ENCODE results near the gene CST7. TPM values are rescaled to one million over a fixed set of nuclear protein-coding genes. Genes with fewer than 3 reads are reported as not detected.

Gene CST7
- total and polyA plus RNA-seq, 2 of the 13 experiments (the other 11 are each of a cell fraction or from before 2014, with no cell fraction given), result not detected

DNA sequence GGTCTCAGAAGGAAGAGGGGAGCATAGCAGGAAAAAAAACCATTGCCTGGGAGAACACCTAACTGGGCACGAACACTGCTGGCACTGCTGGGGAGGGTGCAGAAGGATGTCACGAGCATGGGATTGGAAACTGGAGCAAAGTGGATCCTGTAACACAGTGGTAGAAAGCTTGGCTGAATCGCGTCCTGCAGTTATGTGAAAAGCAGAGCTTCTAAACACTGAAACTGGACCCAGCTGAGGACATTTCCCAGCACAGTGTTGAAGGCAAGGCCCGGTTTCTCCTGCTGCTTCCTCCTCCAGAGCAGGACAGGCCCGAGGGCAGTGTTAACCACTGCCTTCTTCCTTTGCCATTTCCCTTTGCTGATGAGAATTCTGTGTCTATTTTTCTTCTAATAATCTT, 36.7 kb downstream of the CST7 start:
- intact Hi-C loops (cut with micrococcal nuclease; ENCODE audit: unreplicated experiment) (no loop called here), in situ Hi-C loops (cut with HindIII; ENCODE audit: extremely low pct_ligation_motif_present, low pct_unique_long_range_greater_than_20kb) (no loop called here)
- no peak overlapping the region for H2AFZ ChIP-seq (ENCODE audit: low read length)
- no peak overlapping the region for H3K27ac ChIP-seq (ENCODE audit: extremely low read length, insufficient read depth, low read length)
- no peak for TF ChIP-seq ZNF446 (CRISPR knock-in tag; IDR thresholded peaks at IDR 0.05)
- no peak for TF ChIP-seq ZNF746 (CRISPR knock-in tag; IDR thresholded peaks at IDR 0.05)
- no peak for TF ChIP-seq U2AF2 (IDR thresholded peaks at IDR 0.05; ENCODE audit: low read depth, low read length)
- no peak for TF ChIP-seq KAT8 (CRISPR knock-in tag; IDR thresholded peaks at IDR 0.05)
- no peak for TF ChIP-seq DR1 (CRISPR knock-in tag; IDR thresholded peaks at IDR 0.05)
- peak; percentile 23; the same call in 1 of the 2 replicates for TF ChIP-seq SP4 (CRISPR knock-in tag; IDR thresholded peaks at IDR 0.05)
- WGBS (ENCODE audit: low lambda C conversion rate), result 72% methylated on average over 6 of the region's 6 CpGs
- peaks cover 6 to 32% of the 10 kb centered on the region in 2 experiments; a peak in 4 of 5 replicates for H3K36me3 ChIP-seq (replicated peaks in 1 of 2; ENCODE audit: control insufficient read depth in 1 of 2, insufficient read depth in 2 of 2, low read length in 2 of 2)
- H4K20me1 ChIP-seq (ENCODE audit: insufficient read depth, low read length), result peaks cover 4% of the 10 kb centered on the region; the same call in 1 of the 2 replicates
- ATAC-seq, result no peak
- H3K4me2 ChIP-seq (ENCODE audit: low read depth, low read length), result no peak overlapping the region
- no peaks in the 10 kb centered on the region for H3K27me3 ChIP-seq (ENCODE audit: control insufficient read depth in 1 of 2, insufficient read depth in 2 of 2, low read length in 2 of 2)
- H3K4me3 ChIP-seq (replicated peaks in 1 of 3; ENCODE audit: insufficient read depth in 1 of 3, low read depth in 2 of 3, low read length in 3 of 3), result no peak overlapping the region
- no peak for DNase-seq (ENCODE audit: low spot score)
- POLR2A ChIA-PET, result no interaction called here
- peaks cover 74% of the 10 kb centered on the region for H3K4me1 ChIP-seq (ENCODE audit: insufficient read depth, low read length)
- CTCF ChIA-PET (ENCODE audit: low intra/inter-chr PET ratio, low total read pairs), result no interaction called here
- H3K9me3 ChIP-seq (ENCODE audit: low read length), result no peaks in the 10 kb centered on the region
- no peak for FAIRE-seq
- BruUV-seq (replicated peaks), result no TSS peak
- H3K9ac ChIP-seq (ENCODE audit: insufficient read depth, low read depth, low read length), result no peak overlapping the region
- H3K79me2 ChIP-seq (ENCODE audit: insufficient read depth, low read length), result peaks cover 62% of the 10 kb centered on the region

DNA sequence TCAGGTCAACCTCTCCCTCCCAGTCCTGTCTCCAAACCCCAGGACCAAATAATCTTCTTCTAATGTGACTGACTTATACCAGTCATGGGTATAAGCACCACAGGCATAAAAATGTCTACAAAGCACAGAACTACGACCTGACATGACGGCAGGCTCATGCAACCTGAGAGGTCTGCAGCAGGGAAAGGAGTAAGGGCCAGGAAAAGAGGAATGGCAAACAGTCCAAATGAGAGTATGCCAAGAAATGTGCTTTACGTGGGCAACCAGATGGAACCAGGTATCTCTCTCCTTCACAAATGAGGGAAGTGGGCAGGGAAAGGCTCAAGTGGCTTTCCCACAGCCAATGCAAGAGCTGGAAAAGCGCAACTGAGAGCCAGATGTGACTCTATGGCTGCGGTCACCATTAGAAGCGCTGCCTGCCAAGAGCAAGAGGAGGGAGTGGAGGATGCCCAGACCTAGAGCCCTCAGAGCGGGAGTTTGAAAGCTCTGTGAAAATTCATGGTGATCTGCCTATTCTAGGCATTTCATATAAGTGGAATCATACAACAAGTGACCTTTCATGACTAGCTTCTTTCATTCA, 37.5 kb downstream of the CST7 start:
- Histone ChIP-seq H3K27ac (ENCODE audit: extremely low read length, insufficient read depth, low read length) (no peak overlapping the region), H3K9ac (ENCODE audit: insufficient read depth, low read depth, low read length) (no peak overlapping the region), H3K9me3 (ENCODE audit: low read length) (no peaks in the 10 kb centered on the region), H2AFZ (ENCODE audit: low read length) (no peak overlapping the region), H4K20me1 (ENCODE audit: insufficient read depth, low read length) (peaks cover 4% of the 10 kb centered on the region; the same call in 1 of the 2 replicates), H3K36me3 (replicated peaks in 1 of 2; ENCODE audit: control insufficient read depth in 1 of 2, insufficient read depth in 2 of 2, low read length in 2 of 2) (peaks cover 6 to 25% of the 10 kb centered on the region in 2 experiments; a peak in 4 of 5 replicates), H3K79me2 (ENCODE audit: insufficient read depth, low read length) (peaks cover 70% of the 10 kb centered on the region), H3K4me2 (ENCODE audit: low read depth, low read length) (no peak overlapping the region), H3K4me3 (replicated peaks in 1 of 3; ENCODE audit: insufficient read depth in 1 of 3, low read depth in 2 of 3, low read length in 3 of 3) (no peak overlapping the region), H3K27me3 (ENCODE audit: control insufficient read depth in 1 of 2, insufficient read depth in 2 of 2, low read length in 2 of 2) (no peaks in the 10 kb centered on the region), H3K4me1 (ENCODE audit: insufficient read depth, low read length) (peaks cover 81% of the 10 kb centered on the region)
- TF ChIP-seq, protein P1, sequence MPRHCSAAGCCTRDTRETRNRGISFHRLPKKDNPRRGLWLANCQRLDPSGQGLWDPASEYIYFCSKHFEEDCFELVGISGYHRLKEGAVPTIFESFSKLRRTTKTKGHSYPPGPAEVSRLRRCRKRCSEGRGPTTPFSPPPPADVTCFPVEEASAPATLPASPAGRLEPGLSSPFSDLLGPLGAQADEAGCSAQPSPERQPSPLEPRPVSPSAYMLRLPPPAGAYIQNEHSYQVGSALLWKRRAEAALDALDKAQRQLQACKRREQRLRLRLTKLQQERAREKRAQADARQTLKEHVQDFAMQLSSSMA (CRISPR knock-in tag; IDR thresholded peaks at IDR 0.05), result 0 out of 2 replicates have a peak, but pooled peaks have one; percentile 20
- 0 out of 2 replicates have a peak, but pooled peaks have one; percentile 66 for TF ChIP-seq KLF13 (CRISPR knock-in tag; IDR thresholded peaks at IDR 0.05)
- no peak for TF ChIP-seq MTA1 (CRISPR knock-in tag; IDR thresholded peaks at IDR 0.05; ENCODE audit: borderline replicate concordance)
- no peak for TF ChIP-seq RFX1 (IDR thresholded peaks at IDR 0.05)
- TF ChIP-seq, protein P2, sequence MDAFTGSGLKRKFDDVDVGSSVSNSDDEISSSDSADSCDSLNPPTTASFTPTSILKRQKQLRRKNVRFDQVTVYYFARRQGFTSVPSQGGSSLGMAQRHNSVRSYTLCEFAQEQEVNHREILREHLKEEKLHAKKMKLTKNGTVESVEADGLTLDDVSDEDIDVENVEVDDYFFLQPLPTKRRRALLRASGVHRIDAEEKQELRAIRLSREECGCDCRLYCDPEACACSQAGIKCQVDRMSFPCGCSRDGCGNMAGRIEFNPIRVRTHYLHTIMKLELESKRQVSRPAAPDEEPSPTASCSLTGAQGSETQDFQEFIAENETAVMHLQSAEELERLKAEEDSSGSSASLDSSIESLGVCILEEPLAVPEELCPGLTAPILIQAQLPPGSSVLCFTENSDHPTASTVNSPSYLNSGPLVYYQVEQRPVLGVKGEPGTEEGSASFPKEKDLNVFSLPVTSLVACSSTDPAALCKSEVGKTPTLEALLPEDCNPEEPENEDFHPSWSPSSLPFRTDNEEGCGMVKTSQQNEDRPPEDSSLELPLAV (CRISPR knock-in tag; conservative IDR thresholded peaks at IDR 0.05; ENCODE audit: low read depth), result no peak
- intact Hi-C loops (cut with micrococcal nuclease; ENCODE audit: unreplicated experiment) (no loop called here), in situ Hi-C loops (cut with HindIII; ENCODE audit: extremely low pct_ligation_motif_present, low pct_unique_long_range_greater_than_20kb) (no loop called here)
- ATAC-seq (no peak), DNase-seq (ENCODE audit: low spot score) (no peak), FAIRE-seq (no peak)
- CTCF ChIA-PET (ENCODE audit: low intra/inter-chr PET ratio, low total read pairs), result no interaction called here
- 94% methylated on average over 7 of the region's 7 CpGs for WGBS (ENCODE audit: low lambda C conversion rate)
- POLR2A ChIA-PET, result no interaction called here
- no TSS peak for BruUV-seq (replicated peaks)

Measured in HepG2 (cell line).